ENCODE results near the gene TRAPPC11. TPM values are rescaled to one million over a fixed set of nuclear protein-coding genes. Genes with fewer than 3 reads are reported as not detected.
"Not testable (repeated sequence)": the region's sequence is repeated elsewhere in the genome, so short reads cannot be mapped to it uniquely, and the experiment has no call there.

Gene TRAPPC11
- total and polyA plus RNA-seq, 2 experiments from 2014 or later = 15.0 to 42.7 TPM

DNA sequence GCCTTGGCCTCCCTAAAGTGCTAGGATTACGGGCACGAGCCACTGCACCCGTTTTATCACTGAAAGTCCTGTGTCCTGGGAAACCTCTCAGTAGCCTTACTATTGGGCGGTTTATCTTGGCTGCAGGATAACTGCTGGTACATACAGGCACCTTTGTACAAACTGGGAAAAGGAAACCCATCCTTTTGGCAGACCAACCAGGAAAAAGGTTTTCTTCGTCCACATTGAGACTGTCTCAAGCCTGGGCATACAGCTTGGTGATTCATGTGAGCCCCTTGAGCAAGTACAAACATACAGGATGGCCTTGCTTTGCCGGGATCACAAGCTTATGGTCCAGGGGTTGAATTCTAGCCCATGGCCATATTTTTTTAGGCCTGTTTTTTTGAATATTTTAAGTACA lies 32.9 kb upstream of the TRAPPC11 start:
- Histone ChIP-seq H3K9me2 (ENCODE audit: insufficient read depth) (no peaks in the 10 kb centered on the region), H3K36me3 (ENCODE audit: insufficient read depth) (no peaks in the 10 kb centered on the region), H4K20me1 (replicated peaks; ENCODE audit: insufficient read depth) (no peaks in the 10 kb centered on the region), H3F3A (replicated peaks; ENCODE audit: low read depth) (no peaks in the 10 kb centered on the region), H2AFZ (0 out of 2 replicates have a peak overlapping the region, but pooled peaks have one; percentile 38), H3K4me3 (no peak overlapping the region), H3K4me2 (no peak overlapping the region), H3K4me1 (ENCODE audit: insufficient read depth) (no peaks in the 10 kb centered on the region), H3K27ac (ENCODE audit: low read depth) (no peak overlapping the region), H3K79me2 (replicated peaks; ENCODE audit: insufficient read depth) (no peaks in the 10 kb centered on the region), H3K27me3 (ENCODE audit: insufficient read depth) (no peaks in the 10 kb centered on the region)
- TF ChIP-seq, protein P1, sequence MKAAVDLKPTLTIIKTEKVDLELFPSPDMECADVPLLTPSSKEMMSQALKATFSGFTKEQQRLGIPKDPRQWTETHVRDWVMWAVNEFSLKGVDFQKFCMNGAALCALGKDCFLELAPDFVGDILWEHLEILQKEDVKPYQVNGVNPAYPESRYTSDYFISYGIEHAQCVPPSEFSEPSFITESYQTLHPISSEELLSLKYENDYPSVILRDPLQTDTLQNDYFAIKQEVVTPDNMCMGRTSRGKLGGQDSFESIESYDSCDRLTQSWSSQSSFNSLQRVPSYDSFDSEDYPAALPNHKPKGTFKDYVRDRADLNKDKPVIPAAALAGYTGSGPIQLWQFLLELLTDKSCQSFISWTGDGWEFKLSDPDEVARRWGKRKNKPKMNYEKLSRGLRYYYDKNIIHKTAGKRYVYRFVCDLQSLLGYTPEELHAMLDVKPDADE (IDR thresholded peaks at IDR 0.05) = no peak
- TF ChIP-seq CREB1 (CRISPR knock-in tag; IDR thresholded peaks at IDR 0.05; ENCODE audit: low read depth) = no peak
- TF ChIP-seq JUNB (IDR thresholded peaks at IDR 0.05; ENCODE audit: unreplicated experiment) = no peak
- no peak for TF ChIP-seq EZH2 (IDR thresholded peaks at IDR 0.05; ENCODE audit: low read depth, unreplicated experiment)
- no peak for TF ChIP-seq POLR2AphosphoS5 (IDR thresholded peaks at IDR 0.05; ENCODE audit: low read depth)
- no peak for TF ChIP-seq ZNF114 (CRISPR knock-in tag; IDR thresholded peaks at IDR 0.05)
- TF ChIP-seq STAT1 (IDR thresholded peaks at IDR 0.05; ENCODE audit: unreplicated experiment) = no peak
- TF ChIP-seq, protein P2, sequence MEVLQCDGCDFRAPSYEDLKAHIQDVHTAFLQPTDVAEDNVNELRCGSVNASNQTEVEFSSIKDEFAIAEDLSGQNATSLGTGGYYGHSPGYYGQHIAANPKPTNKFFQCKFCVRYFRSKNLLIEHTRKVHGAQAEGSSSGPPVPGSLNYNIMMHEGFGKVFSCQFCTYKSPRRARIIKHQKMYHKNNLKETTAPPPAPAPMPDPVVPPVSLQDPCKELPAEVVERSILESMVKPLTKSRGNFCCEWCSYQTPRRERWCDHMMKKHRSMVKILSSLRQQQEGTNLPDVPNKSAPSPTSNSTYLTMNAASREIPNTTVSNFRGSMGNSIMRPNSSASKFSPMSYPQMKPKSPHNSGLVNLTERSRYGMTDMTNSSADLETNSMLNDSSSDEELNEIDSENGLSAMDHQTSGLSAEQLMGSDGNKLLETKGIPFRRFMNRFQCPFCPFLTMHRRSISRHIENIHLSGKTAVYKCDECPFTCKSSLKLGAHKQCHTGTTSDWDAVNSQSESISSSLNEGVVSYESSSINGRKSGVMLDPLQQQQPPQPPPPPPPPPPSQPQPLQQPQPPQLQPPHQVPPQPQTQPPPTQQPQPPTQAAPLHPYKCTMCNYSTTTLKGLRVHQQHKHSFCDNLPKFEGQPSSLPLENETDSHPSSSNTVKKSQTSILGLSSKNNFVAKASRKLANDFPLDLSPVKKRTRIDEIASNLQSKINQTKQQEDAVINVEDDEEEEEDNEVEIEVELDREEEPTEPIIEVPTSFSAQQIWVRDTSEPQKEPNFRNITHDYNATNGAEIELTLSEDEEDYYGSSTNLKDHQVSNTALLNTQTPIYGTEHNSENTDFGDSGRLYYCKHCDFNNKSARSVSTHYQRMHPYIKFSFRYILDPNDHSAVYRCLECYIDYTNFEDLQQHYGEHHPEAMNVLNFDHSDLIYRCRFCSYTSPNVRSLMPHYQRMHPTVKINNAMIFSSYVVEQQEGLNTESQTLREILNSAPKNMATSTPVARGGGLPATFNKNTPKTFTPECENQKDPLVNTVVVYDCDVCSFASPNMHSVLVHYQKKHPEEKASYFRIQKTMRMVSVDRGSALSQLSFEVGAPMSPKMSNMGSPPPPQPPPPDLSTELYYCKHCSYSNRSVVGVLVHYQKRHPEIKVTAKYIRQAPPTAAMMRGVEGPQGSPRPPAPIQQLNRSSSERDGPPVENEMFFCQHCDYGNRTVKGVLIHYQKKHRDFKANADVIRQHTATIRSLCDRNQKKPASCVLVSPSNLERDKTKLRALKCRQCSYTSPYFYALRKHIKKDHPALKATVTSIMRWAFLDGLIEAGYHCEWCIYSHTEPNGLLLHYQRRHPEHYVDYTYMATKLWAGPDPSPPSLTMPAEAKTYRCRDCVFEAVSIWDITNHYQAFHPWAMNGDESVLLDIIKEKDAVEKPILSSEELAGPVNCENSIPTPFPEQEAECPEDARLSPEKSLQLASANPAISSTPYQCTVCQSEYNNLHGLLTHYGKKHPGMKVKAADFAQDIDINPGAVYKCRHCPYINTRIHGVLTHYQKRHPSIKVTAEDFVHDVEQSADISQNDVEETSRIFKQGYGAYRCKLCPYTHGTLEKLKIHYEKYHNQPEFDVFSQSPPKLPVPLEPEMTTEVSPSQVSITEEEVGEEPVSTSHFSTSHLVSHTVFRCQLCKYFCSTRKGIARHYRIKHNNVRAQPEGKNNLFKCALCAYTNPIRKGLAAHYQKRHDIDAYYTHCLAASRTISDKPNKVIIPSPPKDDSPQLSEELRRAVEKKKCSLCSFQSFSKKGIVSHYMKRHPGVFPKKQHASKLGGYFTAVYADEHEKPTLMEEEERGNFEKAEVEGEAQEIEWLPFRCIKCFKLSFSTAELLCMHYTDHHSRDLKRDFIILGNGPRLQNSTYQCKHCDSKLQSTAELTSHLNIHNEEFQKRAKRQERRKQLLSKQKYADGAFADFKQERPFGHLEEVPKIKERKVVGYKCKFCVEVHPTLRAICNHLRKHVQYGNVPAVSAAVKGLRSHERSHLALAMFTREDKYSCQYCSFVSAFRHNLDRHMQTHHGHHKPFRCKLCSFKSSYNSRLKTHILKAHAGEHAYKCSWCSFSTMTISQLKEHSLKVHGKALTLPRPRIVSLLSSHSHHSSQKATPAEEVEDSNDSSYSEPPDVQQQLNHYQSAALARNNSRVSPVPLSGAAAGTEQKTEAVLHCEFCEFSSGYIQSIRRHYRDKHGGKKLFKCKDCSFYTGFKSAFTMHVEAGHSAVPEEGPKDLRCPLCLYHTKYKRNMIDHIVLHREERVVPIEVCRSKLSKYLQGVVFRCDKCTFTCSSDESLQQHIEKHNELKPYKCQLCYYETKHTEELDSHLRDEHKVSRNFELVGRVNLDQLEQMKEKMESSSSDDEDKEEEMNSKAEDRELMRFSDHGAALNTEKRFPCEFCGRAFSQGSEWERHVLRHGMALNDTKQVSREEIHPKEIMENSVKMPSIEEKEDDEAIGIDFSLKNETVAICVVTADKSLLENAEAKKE (CRISPR knock-in tag; IDR thresholded peaks at IDR 0.05) = no peak
- TF ChIP-seq ZNF331 (CRISPR knock-in tag; IDR thresholded peaks at IDR 0.05; ENCODE audit: low read depth) = no peak
- TF ChIP-seq, protein P3, sequence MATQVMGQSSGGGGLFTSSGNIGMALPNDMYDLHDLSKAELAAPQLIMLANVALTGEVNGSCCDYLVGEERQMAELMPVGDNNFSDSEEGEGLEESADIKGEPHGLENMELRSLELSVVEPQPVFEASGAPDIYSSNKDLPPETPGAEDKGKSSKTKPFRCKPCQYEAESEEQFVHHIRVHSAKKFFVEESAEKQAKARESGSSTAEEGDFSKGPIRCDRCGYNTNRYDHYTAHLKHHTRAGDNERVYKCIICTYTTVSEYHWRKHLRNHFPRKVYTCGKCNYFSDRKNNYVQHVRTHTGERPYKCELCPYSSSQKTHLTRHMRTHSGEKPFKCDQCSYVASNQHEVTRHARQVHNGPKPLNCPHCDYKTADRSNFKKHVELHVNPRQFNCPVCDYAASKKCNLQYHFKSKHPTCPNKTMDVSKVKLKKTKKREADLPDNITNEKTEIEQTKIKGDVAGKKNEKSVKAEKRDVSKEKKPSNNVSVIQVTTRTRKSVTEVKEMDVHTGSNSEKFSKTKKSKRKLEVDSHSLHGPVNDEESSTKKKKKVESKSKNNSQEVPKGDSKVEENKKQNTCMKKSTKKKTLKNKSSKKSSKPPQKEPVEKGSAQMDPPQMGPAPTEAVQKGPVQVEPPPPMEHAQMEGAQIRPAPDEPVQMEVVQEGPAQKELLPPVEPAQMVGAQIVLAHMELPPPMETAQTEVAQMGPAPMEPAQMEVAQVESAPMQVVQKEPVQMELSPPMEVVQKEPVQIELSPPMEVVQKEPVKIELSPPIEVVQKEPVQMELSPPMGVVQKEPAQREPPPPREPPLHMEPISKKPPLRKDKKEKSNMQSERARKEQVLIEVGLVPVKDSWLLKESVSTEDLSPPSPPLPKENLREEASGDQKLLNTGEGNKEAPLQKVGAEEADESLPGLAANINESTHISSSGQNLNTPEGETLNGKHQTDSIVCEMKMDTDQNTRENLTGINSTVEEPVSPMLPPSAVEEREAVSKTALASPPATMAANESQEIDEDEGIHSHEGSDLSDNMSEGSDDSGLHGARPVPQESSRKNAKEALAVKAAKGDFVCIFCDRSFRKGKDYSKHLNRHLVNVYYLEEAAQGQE (IDR thresholded peaks at IDR 0.05; ENCODE audit: unreplicated experiment) = no peak
- TF ChIP-seq NANOG (IDR thresholded peaks at IDR 0.05; ENCODE audit: borderline replicate concordance) = no peak
- no peak for TF ChIP-seq EZH2phosphoT487 (IDR thresholded peaks at IDR 0.05; ENCODE audit: unreplicated experiment)
- H3K27ac Mint-ChIP-seq = no peak overlapping the region
- H3K36me3 Mint-ChIP-seq (ENCODE audit: low read depth) = no peaks in the 10 kb centered on the region
- ATAC-seq = no peak
- H3K4me1 Mint-ChIP-seq = no peaks in the 10 kb centered on the region
- no peak overlapping the region for H3K4me3 Mint-ChIP-seq
- H3K9me3 Mint-ChIP-seq = no peaks in the 10 kb centered on the region
- DNase-seq (ENCODE audit: low spot score) = no peak
- peaks cover 6% of the 10 kb centered on the region for H3K27me3 Mint-ChIP-seq (ENCODE audit: insufficient read depth, low read depth, poor library complexity)

DNA sequence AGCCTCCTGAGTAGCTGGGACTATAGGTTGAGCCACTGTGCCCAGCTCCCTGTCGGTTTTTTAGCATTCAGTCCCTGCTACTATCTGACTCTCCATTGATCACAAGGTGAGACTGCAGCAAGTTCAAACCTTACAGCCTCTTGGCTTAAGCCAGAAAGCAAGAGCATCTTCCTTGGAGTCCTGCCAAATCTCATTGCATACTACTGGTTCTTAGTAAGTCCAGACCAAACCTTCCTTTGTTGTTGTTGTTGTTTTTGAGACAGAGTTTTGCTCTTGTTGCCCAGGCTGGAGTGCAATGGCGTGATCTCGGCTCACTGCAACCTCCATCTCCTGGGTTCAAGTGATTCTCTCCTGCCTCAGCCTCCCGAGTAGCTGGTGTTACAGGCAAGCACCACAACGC lies 31.8 kb upstream of the TRAPPC11 start:
- ATAC-seq; H3K9me3 Mint-ChIP-seq; H3K27me3 ChIP-seq (ENCODE audit: insufficient read depth); H3K27ac ChIP-seq (ENCODE audit: low read depth); H3K27ac Mint-ChIP-seq; H3K4me1 Mint-ChIP-seq; H4K20me1 ChIP-seq (replicated peaks; ENCODE audit: insufficient read depth); H3K36me3 Mint-ChIP-seq (ENCODE audit: low read depth); H3K9me2 ChIP-seq (ENCODE audit: insufficient read depth); DNase-seq (ENCODE audit: low spot score); H3F3A ChIP-seq (replicated peaks; ENCODE audit: low read depth); H3K4me1 ChIP-seq (ENCODE audit: insufficient read depth); H3K4me3 ChIP-seq; H3K27me3 Mint-ChIP-seq (ENCODE audit: insufficient read depth, low read depth, poor library complexity); H3K4me2 ChIP-seq; H3K36me3 ChIP-seq (ENCODE audit: insufficient read depth); H3K79me2 ChIP-seq (replicated peaks; ENCODE audit: insufficient read depth); H3K4me3 Mint-ChIP-seq: not testable (repeated sequence)
- H2AFZ ChIP-seq = peak overlapping the region; percentile 18; the same call in 1 of the 2 replicates

All from GM23338 (cell line).